GM18507 (cell line): ENCODE results near the gene EHBP1.

Source experiments
- DNase-seq: peaks from one replicate; pipeline ENCODE4 v3.0.0; 2011; ENCODE audit warnings: low read depth; ENCODE audit not compliant: insufficient read length; ENCODE audit errors: extremely low spot score
- FAIRE-seq: peaks from 2 replicates; lab custom pipeline; 2011; peaks lifted over from hg19 to GRCh38; lab: Jason Lieb, UNC

The EHBP1 gene

DNA sequence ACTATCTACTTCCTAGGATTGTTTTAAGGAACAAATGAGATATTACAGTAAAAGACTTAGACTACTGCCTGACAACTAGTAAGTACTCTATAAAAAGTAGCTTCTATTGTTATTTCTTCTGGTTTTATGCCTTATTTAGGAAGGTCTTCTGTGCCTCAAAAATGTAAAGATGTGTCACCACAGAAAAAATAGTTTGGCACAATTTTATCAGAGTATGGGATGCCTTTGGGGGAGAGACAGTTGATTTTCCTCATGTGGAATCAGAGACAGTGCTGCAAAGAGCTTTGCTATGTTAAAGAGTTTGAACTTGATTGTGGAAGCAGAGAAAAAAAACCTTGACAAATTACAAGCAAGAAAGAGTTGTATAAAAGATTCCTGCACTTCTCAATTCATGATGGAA lies 98.4 kb downstream of the EHBP1 start:
- FAIRE-seq (no peak), DNase-seq (no peak)

DNA sequence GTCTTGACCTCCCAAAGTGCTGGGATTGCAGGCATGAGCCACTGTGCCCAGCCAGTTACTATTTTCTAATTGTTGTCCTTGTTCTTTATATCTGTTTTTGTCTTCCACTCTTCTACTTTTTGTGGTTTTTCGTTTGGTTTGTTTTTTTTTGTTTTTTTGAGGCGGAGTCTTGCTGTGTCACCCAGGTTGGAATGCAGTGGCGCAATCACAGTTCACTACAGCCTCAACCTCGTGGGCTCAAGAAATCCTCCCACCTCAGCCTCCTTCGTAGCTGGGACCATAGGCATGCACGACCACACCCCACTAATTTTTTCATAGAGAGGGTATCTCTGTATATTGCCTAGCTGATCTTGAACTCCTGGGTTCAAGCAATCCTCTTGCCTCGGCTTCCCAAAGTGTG lies 100.7 kb downstream of the EHBP1 start:
- no peak for DNase-seq
- no peak for FAIRE-seq

DNA sequence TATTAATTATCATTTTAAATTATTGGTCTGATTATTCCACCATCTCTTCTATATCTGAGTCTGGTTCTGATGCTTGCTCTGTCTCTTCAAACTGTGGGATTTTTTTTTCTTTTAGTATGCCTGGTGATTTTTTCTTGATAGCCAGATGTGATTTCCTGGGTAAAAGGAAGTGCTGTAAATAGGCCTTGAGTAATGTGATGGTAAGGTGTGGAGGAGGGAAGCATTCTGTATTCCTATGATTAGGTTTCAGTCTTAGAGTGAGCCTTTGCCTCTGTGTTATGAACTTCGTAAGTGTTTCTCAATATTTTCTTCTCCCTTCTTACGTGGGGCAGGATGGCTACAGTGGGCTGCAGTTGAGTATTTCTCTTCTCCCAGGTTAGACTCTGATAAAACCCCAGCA lies 103.0 kb downstream of the EHBP1 start:
- no peak for DNase-seq
- no peak for FAIRE-seq

DNA sequence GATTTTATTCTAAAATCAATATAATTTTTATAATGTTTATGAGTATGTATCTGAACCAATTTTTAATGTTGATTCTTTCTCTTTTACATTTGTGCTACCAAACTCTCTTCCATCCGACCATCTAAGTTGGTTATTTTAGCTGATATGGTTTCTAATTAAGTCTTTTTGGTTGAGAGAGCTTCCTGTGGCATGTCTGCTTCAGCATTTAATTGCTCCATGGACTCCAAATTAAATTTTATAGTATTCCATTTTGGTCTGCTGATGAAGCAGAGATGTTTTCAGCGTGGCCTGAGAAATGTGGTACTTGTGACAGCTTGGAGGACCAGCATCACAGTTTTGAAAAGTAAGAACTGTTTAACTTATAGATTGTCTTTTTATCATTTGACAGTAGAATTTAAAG lies 105.6 kb downstream of the EHBP1 start:
- FAIRE-seq (no peak), DNase-seq (no peak)

DNA sequence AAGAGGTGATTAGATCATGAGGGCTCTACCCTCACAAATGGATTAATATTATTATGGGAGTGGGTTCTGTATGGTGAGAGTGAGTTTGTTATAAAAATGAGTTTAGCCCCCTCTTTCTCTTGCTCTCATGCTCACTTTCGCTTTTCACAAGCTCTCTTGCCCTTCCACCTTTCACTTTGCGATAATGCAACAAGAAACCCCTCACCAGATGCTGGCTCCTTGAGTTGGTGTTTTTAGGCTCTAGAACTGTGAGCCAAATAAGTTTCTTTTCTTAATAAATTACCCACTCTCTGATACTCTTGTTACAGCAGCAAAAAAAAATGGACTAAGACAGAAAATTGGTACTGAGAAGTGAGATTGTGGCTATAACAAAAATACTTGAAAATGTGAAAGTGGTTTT lies 106.5 kb downstream of the EHBP1 start:
- no peak for DNase-seq
- no peak for FAIRE-seq

DNA sequence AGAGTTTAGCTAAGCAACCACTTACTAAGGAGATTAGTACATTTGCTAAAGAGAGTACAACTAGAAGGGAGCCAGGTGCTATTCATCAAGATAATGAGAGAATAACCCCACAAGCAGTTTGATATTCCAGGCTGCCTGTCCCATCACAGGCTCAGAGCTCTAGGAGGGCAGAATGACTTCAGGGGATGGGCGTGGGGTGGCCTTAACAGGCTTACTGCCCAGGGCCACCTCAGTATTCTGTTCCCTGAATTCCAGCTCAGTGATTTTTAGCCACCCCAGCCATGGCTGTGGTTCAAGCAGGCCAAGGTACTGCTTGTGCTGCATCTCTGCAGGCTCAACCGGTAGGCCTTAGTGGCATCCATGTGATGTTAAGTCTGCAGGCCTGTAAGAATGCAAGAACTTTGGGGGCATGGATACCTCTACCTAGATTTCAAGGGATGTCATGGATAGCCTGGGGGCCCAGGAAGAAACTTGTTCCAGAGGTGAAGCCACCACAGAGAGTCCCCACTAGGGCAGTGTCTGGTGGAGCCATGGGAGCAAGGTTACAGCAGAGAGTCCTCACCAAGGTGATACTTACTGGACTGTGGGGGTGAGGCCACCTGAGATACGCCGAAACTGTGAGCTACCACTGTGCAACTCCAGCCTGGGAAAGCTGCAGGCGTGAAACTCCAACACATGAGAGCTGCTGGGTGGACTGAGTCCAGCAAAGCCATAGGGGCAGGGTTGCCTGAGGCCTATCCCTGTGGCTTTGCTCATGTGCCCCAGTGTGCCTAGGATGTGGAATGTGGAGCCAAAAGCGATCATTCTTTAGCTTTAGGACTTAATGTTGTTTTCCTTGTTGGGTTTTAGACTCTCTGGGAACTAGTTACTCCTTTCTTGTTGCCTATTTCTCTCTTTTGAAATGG lies 107.7 kb downstream of the EHBP1 start:
- DNase-seq: no peak
- no peak for FAIRE-seq

DNA sequence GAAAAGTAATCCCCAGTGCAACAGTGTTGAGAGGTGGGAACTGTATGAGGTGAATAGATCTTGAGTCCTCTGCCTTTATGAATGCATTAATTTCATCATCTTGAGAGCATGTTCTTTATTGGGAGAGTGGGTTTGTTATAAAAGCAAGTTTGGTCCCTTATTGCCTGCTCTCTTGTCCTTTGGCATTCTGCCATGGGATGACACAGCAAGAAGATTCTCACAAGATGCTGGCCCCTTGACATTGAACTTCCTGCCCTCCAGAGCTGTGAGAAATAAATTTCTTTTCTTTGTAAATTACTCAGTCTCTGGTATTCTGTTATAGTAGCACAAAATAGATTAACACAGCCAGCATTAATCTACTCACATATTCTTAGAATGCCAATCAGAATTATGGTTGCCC lies 108.6 kb downstream of the EHBP1 start:
- DNase-seq (no peak), FAIRE-seq (peak; percentile 29)

- no peak for FAIRE-seq
- DNase-seq: no peak
Measured at GRCh38 chr2:62817348-62817747, 111.8 kb downstream of the EHBP1 start.

DNA sequence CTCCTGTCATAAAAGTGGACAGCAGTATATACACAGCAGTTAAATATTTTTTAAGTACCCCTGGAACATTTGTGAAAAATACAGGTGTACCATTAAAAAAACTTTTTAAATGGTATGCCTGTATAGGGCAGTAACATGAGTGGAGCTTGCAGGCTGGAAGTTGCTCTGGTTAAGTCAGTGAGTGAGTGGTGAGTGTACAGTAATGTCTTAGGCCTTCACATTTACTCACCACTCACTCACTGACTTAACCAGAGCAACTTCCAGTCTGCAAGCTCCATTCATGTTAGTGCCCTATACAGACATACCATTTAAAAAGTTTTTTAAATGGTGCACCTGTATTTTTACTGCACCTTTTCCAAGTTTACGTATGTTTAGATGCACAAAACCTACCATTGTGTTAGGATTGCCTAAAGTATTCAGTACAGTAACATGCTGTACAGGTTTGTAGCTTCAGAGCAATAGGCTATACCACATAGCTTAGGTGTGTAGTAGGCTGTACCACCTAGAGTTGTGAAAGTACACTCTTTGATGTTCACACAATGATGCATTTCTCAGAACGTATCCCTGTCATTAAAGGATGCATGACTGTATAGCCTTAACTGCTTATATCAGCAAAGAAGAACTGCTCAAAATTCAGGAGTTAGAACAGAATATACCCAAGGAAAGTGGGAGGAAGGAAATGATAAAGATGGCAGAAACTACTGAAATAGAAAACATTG lies 112.6 kb downstream of the EHBP1 start:
- DNase-seq: no peak
- no peak for FAIRE-seq

DNA sequence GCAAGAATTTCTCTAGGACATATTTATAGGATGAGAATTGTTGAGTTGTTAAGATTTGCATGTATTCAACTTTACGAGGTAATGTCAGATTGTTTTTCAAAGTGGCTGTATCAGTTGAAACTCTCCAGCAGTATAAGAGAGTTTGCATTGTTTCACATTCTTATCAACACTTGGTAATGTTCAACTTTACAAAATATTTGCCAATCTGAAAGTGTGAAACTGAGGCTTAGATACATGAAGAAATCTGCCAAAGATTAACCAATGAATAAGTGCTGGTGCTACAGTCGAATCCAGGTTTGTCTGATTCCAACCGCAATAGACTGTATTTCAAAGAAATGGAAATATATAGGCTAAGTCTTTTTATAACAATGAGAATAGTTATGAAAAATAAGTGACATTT lies 117.0 kb downstream of the EHBP1 start:
- FAIRE-seq: peak; percentile 29
- no peak for DNase-seq

GRCh38 chr2:62824388-62824787 lies 118.9 kb downstream of the EHBP1 start:
- no peak for DNase-seq
- FAIRE-seq: no peak

GRCh38 chr2:62826141-62826540 lies 120.6 kb downstream of the EHBP1 start:
- FAIRE-seq: no peak

DNA sequence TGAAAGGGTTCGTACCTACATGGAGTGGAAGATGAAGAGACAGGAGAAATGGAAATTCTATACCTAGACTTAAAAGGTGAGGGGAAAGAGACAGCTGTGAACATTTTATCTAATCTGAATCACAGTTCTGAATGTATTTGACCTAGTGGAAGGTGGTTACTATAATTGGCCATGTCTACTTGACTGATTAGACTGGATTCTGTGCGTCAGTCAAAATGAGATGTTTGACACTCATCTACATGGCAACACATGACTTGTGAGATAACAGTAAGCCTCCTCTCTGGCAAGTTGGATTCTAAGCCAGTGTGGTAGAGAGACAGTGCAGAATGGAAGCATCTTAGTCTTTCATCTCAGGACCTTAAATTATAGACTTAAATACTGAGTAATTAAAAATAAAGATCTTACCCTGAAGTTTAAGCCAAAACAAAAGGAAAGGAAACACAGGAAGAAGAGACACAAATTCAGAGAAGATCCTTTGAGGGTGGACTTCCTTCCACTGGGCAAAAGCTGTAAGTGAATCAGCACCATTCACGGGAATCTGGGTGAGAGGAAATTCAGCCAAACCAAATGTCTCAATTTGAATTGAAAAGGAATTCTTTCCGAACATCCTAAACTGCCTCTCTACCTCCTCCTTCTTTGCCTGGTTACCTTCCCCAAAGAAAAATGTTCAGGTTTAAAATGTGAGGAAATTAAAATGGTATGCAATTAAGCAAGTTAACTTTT lies 121.6 kb downstream of the EHBP1 start:
- DNase-seq (no peak), FAIRE-seq (no peak)

More at GRCh38 chr2:62826141-62826540, 120.6 kb downstream of the EHBP1 start:
- DNase-seq: no peak

DNA sequence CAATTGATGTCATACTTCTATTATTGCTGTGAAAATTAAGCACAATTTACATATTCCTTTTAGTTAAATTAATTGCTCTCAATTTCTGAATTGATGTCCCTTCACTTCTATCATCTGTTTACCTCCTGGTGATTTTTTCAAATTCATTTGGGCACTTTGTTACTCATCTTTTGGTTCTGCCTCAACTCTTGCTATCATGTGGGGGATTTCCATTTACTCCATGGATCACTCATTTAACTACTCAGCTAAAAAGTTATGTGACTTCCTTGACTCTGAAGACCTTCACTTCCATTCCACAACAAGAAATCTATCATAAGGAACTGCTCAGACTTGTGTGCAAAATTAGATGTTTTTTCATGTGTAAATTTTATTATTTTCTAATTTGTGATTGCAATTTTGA lies 126.2 kb downstream of the EHBP1 start:
- no peak for DNase-seq
- no peak for FAIRE-seq

DNA sequence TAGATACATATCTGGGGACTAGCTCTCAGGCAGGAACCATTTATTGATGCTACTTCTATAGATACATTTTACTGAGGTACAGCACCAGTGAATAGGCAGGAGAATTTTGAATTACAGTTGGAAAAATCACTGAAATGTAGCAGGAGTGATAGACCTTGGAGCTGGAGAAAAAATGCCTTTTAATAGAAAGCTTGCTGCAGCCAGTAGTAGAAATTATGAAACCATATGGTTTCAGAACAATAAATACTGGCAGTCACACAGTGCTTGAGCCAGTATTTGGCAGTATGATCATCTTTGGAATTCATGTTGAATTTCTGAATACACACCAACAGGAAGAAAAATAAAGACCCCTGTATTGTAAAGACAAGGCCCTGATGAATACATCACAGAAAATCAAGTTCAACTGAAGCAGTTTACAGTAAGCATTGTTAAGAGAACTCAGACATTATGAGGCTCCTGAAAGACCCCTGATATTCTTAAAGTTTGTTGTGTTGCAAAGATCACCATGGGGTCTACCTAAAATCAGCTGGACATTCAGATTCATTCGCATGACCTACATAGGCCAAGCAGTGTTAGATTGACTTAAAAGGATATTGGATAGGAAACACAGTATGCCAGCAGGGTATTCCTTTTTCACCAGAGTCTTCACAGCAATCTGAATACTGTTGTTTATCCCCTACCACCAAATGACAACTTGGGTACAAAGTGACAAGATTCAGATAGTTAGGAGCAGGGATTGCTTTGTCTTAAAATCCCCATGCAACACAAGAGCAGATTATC lies 139.0 kb downstream of the EHBP1 start:
- DNase-seq (no peak), FAIRE-seq (no peak)

DNA sequence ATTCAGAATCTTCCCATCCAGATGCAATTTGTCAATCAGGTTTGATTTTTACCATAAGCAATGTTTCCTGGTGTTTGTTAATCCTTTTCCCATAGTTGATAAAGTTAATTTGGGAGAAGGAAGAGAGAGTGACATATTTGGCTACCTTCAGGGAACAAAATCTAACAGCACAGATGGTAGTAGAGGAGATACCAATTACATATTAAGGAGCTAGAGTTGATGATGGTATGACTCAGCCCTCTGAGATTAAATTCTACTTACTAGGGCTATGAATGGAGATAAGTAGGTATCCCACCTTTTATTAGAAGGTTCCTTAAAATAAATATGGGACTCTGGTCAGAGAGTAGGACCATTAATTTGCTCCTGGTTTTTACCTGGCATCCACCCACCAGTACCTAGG lies 139.7 kb downstream of the EHBP1 start:
- FAIRE-seq: no peak
- DNase-seq: no peak

DNA sequence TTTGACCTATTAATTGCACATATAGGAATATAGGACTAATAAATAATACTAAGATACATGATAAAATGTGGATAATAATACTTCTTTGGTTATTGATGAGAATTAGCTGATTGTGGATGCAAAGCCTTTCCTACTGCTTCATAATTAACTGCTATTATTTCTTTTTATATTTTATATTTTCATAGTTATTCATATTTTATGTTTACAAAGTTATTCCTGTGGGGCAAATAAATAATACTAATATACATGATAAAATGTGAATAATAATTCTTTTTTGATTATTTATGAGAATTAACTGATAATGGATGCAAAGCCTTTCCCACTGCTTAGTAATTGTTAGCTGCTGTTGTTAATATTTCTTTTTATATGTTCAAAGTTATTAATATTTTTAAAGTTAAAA lies 146.7 kb downstream of the EHBP1 start:
- no peak for DNase-seq
- FAIRE-seq: no peak

GRCh38 chr2:62854600-62855514 lies 149.3 kb downstream of the EHBP1 start:
- FAIRE-seq (no peak), DNase-seq (no peak)
